HG03439 (cell line): Measurements from ENCODE around the gene NIPAL4.
"Not testable (repeated sequence)": the region's sequence is repeated elsewhere in the genome, so short reads cannot be mapped to it uniquely, and the experiment has no call there.

Experiments used
- ATAC-seq: cut with Tn5 transposase; IDR thresholded peaks from one replicate; pipeline ENCODE4 v1.9.1; 2021; ENCODE audit warnings: mild to moderate bottlenecking, moderate library complexity; ENCODE audit not compliant: unreplicated experiment

NIPAL4 gene

DNA sequence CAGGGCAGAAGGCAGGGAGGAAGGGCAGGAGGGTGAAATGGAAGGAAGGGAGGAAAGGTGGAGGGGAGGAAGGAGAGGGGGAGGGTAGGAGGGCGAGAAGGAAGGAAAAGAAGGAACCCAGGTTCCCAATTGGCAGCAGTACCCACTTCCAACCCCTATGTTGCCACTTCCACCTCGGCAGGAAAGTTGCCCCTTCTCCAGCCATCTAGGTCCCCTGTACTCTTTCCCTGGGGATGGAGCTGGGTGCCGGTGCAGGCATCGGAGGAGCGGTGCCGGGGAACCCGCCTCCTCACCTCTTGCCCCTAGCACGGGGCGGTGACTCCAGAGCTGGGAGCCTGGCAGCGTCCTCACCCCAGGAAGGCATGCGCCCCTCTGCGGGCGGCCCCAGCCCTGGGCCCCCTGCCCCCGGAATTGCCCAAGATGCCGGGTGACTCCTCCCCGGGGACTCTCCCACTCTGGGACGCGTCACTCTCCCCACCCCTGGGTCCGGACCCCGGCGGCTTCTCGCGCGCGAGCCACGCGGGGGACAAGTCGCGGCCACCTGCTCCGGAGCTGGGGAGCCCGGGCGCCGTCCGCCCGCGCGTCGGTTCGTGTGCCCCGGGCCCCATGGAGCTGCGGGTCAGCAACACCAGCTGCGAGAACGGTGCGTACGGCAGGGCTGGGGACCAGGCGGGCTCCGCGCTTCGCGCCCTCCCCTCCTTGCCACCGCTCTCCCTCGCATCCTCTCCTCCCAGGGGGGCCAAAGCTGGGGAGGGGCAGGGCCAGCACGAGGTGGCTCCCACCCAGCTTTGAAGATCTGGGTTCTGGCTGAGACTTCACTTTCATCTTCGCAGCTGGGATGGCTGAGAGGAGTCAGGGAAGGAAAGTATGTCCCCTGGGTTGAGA, at the start of gene NIPAL4:
Gene NIPAL4 (plus strand): TSS at position 499 of the 885 bp plus-strand sequence. CDS start 108 bp downstream, at position 607.
- no peak for ATAC-seq

- ATAC-seq = no peak
These were observed 44.2 kb upstream of the NIPAL4 start for GRCh38 chr5:157415838-157416237.

GRCh38 chr5:157419521-157419920, 40.5 kb upstream of the NIPAL4 start:
- ATAC-seq = not testable (repeated sequence)

- not testable (repeated sequence) for ATAC-seq
These were observed 30.1 kb upstream of the NIPAL4 start for GRCh38 chr5:157429920-157430319.

DNA sequence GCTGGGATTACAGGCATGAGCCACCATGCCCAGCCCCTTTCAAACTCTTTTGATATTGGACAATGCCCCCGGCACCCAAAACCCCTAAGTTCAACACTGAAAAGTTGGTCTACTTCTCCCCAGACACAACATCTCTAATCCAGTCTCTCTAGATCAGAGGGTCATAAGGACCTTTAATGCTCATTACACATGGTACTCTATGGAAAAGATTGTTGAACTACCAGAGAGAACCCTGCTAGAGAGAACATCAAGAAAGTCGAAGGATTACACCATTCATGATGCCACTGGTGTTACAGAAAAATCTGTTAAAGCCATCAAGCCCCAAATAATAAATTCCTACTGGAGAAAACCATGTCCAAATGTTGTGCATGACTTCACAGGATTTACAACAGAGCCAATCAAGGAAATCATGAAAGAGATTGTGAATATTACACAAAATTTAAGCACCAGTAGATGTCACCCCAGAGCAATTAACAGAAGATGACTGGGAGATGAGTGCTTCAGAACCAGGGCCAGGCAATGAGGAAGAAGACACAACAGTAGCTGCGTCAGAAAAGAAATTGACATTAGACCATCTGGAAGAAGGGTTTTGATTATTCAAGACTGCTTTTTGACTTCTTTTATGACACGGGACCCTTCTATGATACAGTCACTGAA, 28.3 kb upstream of the NIPAL4 start:
- ATAC-seq = no peak

DNA sequence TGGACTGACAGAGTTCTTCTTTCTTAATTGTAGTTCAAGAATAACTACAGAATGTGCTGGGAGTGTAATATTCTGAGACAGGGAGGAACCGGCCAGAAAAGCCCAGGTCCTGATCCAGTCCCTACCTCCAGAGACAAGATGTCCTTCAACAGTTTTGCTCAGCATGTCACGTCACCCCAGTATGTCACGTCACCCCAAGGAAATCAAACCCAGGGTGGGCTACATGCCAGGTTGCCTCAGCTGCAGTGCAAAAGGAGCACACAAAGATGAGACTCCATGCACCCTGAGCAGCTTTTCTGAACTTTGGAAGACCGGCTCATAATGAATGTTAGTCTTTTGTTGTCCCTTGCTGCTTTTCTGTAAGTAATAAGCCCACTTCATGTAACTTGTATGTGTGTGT, 25.9 kb upstream of the NIPAL4 start:
- ATAC-seq = no peak

GRCh38 chr5:157443041-157443549, 16.9 kb upstream of the NIPAL4 start:
- ATAC-seq = no peak

- ATAC-seq = no peak
These were observed 15.8 kb upstream of the NIPAL4 start for GRCh38 chr5:157444224-157444623.

- ATAC-seq = no peak
These were observed 14.1 kb upstream of the NIPAL4 start for GRCh38 chr5:157445745-157446411.

DNA sequence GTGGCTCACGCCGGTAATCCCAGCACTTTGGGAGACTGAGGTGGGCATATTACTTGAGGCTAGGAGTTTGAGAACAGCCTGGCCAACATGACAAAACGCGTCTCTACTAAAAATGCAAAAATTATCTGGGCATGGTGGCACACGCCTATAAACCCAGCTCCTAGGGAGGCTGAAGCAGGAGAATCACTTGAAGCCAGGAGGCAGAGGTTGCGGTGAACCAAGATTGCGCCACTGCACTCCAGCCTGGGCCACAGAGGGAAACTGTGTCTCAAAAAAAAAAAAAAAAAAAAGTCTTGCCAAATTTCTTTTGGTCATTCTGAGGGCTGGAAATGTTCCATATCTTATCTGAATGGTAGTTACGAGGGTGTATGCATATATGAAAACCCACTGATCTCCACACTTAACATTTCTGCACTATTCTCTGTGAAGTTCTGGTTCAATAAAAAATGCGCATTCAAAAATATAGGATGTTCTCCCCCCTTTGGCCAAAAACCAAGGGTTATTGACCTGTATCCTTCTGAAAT, 13.5 kb upstream of the NIPAL4 start:
- ATAC-seq = no peak

- no peak for ATAC-seq
These were observed 12.8 kb upstream of the NIPAL4 start for GRCh38 chr5:157447201-157447637.

DNA sequence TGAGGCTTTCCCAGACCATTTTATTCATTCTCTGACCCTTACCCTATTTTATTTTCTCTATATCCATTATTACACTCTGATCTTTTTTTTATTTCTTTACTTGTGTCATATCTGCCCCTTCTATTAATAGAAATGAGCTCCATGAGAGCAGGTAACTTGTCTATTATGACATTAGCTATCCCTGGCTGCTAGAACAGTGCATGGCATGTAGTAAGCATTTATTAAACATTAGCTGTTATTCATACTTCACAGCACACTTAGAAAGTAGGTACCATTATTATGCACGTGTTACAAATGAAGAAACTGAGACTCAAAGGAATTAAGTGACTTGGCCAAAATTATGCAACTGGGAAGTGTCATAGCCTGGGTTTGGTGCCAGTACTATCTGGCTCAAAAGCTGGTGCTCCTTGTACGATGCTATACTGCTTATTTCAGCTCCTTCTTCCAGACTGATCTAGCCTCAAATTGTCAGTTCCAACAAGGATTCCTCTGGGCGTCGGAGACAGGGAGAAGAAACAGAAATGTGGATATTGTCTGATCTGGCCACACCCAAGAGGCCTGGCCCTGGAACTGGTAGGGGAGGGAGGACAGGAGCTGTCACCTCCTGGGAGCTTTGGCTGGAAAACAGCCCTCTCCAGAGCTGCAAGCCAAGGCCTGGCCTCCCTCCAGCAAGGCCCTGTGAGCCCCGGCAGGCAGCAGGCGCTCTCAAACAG, 10.8 kb upstream of the NIPAL4 start:
- ATAC-seq = no peak

- no peak for ATAC-seq
These were observed 10.0 kb upstream of the NIPAL4 start for GRCh38 chr5:157450024-157450423.

DNA sequence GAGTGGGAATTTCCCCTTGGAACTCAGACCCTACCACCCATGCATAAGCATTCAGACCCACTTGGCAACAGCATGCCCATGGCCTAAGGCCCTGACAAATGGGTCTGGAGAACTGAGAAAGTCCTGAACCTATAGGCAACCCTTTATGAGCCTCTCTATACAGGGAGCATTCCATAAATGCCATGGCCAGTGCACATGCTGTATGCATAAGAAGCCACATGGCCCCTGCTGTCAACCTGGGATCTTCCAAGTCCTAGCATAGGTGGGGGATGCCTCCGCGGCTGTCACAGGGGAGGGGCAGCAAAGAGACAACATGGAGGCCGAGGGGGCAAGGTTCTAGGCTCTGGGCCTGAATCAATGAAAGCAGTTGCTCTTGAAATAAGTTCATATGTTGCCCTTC, 8.2 kb upstream of the NIPAL4 start:
- ATAC-seq = no peak

GRCh38 chr5:157454273-157454672, 5.7 kb upstream of the NIPAL4 start:
- no peak for ATAC-seq

GRCh38 chr5:157455057-157455456, 5.0 kb upstream of the NIPAL4 start:
- ATAC-seq = no peak

DNA sequence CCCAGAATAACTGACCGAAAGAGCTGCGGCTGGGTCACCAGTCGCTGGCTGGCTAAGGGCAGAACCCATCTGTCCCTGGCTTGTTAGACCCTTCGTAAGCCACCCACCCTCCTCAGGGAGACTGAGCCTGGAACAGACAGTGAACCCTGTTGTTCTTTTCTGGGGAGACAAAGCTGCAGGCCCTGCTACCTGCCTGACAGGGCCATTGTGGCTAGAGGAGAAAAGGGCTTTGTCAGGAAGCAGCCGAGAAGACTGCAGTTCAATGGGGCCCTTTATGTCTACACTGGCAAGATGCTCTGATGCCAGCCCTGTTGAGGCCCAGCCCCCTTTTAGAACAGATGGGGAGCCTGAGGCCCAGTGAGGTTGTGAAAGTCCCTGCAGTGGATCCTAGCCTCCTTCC, 3.7 kb upstream of the NIPAL4 start:
- no peak for ATAC-seq

DNA sequence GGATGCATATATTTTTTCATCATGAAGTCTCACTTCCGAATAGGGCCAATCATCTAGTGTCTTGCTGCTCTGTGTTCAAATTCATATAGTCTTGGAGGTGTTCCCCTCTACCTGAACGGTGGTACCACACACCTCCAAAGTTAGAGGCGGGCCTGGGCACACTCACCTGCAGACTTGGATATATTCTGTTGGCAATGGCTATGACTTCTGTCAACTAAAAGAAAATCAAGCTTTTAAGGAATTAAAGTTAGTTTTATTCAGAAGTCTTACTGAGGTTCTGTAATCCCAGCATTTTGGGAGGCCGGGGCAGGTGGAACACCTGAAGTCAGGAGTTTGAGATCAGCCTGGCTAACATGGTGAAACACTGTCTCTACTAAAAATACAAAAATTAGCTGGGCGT, 2.6 kb upstream of the NIPAL4 start:
- ATAC-seq = no peak

- ATAC-seq = no peak
These were observed 1.2 kb upstream of the NIPAL4 start for GRCh38 chr5:157458835-157459234.
